ENCODE results near the gene P2RY2.
"Not testable (repeated sequence)": the region's sequence is repeated elsewhere in the genome, so short reads cannot be mapped to it uniquely, and the experiment has no call there.

The P2RY2 gene

DNA sequence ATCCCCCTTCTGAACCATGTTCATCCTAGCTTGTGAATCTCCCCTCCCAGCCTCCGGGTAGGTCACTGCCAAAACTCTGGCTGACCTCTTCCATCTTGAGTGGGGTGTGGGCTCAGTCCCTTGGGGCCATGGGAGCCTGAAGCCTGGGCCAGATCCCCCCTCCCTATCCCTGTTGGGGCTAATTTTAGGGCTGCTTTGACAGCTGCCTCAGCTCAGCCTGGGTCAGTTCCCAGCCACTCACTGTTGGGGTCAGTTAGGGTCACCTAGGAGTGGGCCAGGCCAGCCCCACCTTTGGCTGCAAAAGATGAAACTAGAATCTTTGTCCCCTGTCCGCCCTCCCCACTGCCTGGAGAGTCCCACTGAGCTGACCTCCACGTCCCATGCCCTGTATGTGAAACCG is 29.8 kb upstream of the P2RY2 start:
- DNase-seq, result no peak

- DNase-seq, result no peak
Measured at GRCh38 chr11:73189315-73189714, 28.8 kb upstream of the P2RY2 start.

DNA sequence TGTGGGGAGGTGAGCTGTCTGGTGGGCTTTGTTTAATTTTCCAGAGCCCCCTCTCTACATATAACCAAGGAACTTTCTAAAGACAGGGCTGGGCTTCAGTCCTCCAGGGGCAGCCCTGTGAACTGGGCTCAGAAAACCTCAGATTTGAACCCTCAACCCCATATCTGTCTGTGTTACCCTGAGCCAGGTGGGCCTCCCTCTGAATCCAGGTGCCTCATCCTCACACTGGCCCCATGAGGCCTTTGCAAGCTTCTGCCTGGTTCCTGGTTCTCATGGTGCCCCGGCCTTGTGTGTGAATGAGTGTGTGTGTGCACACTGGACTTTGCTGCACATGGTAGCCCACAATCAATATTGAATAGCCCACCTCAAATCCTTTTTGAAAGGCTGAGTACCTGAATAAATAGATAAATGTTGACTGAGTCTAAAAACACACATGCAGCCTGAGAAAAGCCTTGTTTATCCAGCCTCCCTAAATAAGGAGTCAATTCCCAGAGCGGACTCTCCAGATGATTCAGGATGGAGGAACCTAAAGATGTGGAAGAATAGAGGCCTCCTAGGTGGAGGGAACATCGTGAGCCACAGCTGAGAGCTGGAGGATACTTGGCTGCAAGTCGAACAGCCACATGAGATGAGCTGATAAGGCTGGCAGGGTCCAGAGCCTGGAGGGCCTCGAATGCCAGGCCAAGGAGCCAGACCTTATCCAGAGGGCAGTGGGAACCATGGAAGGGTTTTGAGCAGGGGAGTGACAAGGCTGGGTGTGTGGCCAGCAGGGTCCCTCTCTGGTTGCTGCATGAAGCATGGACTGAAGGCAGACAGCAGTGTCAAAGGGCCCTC is 28.1 kb upstream of the P2RY2 start:
- DNase-seq, result no peak

DNA sequence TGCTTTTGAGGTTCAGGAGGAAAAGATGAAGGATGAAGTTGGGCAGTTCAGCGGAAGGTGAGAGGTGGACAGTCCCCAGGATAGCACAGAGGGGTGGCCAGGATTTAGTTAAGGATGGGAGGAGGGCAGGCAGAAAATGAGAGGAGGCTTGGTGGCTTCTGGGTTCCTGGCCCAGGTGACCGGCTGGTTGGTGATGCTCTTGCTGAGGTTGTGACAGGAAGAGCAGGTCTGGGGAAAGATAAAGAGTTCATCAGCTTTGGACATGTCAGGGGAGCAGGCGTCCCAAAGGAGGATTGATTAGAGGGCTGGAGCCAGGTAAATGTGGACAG is 27.6 kb upstream of the P2RY2 start:
- no peak for DNase-seq

DNA sequence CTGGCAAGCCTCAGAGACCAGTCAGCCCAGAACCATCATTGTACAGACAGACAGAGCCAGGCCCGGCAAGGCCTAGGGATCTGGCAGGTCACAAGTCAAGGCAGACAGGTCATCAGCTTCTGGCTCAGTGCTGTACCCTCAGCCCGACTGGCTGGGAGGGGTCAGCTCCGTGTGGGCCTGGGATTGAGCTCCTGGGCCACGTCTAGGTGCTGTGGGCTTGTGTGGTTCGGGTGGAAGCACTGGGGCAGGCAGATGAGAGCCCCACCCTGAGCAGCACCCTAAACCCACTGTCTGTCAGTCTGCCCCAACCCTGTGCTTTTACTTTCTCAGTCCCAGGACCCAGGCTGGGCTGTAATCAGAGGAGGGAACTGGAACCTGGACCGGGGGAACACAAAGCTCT is 26.9 kb upstream of the P2RY2 start:
- no peak for DNase-seq

- no peak for DNase-seq
Measured at GRCh38 chr11:73192272-73192671, 25.8 kb upstream of the P2RY2 start.

GRCh38 chr11:73193251-73194033 is 24.6 kb upstream of the P2RY2 start:
- DNase-seq, result no peak

GRCh38 chr11:73194034-73194507 is 24.0 kb upstream of the P2RY2 start:
- DNase-seq, result no peak

GRCh38 chr11:73194593-73194992 is 23.5 kb upstream of the P2RY2 start:
- DNase-seq, result no peak

- no peak for DNase-seq
Measured at GRCh38 chr11:73195191-73196007, 22.7 kb upstream of the P2RY2 start.

GRCh38 chr11:73196576-73196975 is 21.5 kb upstream of the P2RY2 start:
- no peak for DNase-seq

DNA sequence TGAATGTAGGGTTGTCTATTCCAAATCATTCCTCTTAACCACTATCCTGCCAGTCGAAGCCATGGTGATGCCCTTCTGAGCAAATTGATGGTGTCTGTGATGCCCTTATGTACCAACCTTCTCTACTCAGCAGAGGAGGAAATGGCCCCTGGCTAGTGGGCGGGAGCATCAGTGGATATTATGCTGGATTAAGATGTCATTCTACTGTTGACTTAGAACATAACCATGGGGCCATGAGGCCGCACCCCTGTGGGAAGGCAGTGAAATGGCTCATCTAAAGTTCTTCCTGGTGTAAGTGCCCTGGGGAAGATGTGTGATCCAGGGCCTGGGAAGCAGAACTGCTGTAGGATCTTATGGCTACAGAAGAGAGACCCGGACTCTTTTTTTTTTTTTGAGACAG is 20.7 kb upstream of the P2RY2 start:
- DNase-seq, result no peak

DNA sequence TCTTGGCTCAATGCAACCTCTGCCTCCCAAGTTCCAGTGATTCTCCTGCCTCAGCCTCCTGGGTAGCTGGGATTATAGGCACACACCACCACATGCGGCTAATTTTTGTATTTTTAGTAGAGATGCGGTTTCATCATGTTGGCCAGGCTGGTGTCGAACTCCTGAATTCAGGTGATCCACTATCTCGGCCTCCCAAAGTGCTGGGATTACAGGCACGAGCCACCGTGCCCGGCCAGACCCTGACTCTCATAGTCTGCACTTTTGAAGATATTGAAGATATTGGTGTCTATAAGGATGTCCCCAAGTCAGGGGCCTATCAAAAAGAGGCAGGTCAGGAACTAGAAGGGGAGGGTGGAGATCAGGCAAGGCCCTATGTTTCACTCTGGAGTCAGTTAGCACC is 20.3 kb upstream of the P2RY2 start:
- not testable (repeated sequence) for DNase-seq

DNA sequence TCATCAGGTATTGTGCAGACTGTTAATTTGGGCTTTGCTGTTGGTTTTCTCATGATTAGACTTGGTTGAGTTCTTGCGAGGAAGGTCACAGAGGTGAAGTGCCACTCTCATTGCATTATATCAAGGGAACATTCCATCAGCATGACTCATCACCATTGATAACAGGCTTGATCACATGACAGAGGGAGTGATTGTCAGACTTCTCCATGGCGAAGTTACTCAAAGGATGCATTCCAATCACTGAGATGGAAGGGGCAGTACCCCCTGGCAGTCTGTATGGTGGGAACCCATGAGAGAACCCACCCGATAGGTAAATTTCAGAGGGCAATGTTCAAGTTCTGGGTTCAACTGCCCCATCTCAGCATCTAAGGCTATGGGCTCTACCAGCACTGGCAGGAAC is 19.4 kb upstream of the P2RY2 start:
- no peak for DNase-seq

- DNase-seq, result no peak
Measured at GRCh38 chr11:73199446-73199845, 18.6 kb upstream of the P2RY2 start.

DNA sequence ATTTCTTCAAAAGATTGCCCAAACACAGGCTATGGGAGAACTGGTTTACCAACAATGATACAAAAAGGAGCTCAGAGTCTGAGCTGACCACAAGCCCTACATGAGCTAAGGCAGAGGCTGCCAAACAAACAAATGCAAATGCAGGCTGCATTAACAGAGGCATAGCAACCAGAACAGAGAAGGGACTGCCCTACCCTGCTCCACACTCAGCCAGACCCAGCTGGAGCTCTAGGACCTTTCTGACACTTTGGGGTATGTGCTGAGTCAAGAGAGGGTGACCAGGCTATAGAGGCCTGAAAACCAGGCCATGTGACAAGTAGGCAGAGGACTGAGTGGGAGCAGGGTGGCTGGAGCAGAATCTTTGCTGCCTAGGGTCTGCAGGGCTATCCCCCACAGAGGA is 17.8 kb upstream of the P2RY2 start:
- no peak for DNase-seq

DNA sequence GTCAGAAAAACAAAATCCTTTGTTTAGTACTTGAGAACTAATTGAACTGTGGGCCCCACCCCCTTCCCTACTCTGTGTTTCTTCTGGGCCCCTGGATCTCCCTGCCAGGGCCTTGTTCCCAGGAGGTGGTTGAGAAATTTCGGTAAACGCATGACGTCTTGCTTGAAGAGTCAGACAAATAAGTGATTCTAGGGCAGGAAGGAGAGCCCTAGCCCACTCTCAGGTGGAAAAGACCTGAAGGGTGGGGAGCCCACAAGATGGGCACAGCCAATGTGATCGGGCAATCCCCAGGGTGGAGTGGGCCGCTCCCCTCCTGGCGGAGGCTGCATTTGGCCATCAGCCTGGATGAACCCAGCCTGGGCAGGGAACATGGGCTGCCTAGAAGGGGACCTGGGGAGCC is 16.8 kb upstream of the P2RY2 start:
- DNase-seq, result no peak

DNA sequence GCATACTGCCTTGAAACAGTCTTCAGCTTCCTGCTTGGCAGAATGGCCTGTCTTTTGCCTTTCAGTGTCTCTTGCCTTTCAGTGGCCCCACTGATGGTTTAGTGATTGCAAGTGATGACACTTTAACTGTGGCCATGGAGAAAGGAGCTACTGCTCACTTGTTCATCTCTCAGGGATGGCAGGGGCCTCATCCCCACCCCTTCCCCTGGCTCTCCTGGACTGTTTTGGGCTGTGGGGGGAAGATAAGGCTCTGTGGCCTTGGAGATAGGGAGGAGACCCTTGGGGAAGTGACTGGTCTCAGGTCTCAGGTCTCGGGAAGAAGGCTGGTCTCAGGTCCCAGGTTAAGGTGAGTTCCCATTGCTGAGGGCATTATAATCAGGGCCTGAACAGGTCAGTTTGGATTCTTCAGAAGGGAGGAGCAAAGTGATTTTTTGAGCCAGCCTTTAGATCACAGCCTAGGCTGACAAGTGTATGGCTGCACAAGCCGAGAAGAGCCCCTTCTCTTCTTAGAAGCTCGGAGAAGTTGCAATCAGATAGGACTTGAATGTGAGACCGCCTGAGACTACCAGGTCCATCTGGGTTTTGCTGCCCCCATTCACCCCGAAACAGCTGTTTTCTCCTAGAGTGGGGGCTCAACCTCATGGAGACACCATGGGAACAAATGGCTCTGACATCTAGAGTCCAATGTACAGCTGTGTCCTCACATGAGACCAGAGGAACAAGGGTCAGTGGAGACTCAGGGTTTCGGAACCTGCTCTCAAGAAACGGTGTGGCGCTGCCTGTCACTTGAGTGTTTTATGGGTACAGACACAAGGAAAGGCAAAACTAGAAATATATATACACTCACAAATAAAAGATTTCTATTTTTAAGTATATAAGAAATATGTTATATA is 15.9 kb upstream of the P2RY2 start:
- no peak for DNase-seq

DNA sequence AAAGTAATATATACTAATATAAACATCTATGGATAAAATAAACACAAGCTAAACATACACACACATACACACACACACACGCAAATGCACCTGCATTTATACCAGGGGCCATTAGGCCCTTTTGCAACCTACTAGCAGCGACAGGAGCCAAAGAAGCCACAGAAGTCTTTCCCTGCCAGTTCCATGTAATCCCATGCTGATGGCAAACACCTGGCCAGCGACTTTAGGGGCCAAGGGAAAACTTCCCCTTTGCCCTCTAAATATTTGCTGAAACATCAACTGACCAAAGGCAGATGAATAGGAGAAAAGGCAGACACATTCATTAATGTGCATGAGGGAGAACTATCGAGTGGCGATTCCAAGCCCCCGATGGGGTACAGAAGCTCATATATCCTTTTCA is 14.8 kb upstream of the P2RY2 start:
- DNase-seq, result no peak

DNA sequence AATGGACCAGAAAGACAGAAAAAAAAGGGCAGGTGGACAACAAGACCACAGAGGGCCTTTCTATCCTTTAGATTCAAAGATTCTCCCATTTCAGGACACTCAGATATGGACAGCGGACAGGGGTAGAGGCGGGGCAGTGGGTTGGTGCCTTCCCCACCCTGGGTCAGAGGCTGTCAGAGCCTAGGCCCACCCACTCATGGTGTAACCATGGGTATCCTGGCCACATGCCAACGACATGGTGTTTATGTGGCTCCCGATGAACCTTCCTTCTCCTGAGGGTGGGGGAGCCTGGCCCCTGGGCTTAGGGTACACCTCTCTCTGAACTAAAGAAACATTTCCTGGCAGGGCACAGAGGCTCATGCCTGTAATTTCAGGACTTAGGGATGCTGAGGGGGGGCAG is 14.3 kb upstream of the P2RY2 start:
- DNase-seq, result no peak

DNA sequence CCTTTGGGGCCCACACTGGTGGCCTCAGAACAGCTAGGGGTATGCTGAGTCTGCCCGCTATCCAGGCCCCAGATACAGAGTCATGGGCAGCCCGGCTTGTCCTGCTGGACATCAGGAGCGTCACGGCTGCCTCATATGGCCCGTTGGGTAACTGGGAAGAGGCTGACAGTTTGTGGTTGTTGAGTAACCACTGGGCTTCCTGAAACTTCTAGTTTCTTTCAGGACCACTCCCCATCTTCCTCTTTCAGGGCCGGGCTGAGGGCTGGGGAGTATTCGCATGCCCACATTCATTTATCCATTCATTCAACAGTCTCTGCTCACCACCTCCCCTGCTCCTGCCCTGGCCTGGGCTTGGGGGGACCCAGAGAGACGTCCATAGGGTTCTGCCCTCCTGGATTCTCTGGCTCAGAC is 13.4 kb upstream of the P2RY2 start:
- DNase-seq, result no peak

- DNase-seq, result no peak
Measured at GRCh38 chr11:73205661-73206343, 12.3 kb upstream of the P2RY2 start.

Measured in CD4-positive, alpha-beta T cell treated with Interleukin-6 for 4 hours (primary cell).